GM23338 (cell line): ENCODE data around the gene RNFT2. TPM values are rescaled to one million over a fixed set of nuclear protein-coding genes. Genes with fewer than 3 reads are reported as not detected.
"Not testable (repeated sequence)": the region's sequence is repeated elsewhere in the genome, so short reads cannot be mapped to it uniquely, and the experiment has no call there.

Source experiments
- ATAC-seq: fragments of 200-7000 bp; cut with Tn5 transposase; 3 replicates; pipeline ENCODE4 v1.9.1; 2020
- DNase-seq: peaks from one replicate; pipeline ENCODE4 v3.0.0-alpha.2; 2015; ENCODE audit warnings: low spot score
- H2AFZ ChIP-seq: fragments of 200-600 bp; sonication (generic); 2 replicates; pipeline ENCODE4 v1.8.0; 2016; ENCODE audit warnings: antibody characterized with exemption, mild to moderate bottlenecking, moderate library complexity
- H3F3A ChIP-seq: fragments of 200-600 bp; sonication (generic); replicated peaks from 2 replicates; pipeline ENCODE4 v1.8.0; 2017; ENCODE audit warnings: antibody characterized with exemption, mixed run types, low read depth
- H3K27ac ChIP-seq: fragments of 200-600 bp; sonication (generic); 2 replicates; pipeline ENCODE4 v1.6.1; 2016; ENCODE audit warnings: low read depth
- H3K27me3 ChIP-seq: fragments of 200-600 bp; sonication (generic); 2 replicates; pipeline ENCODE4 v1.8.0; 2016; ENCODE audit warnings: mild to moderate bottlenecking, mixed run types, moderate library complexity; ENCODE audit not compliant: insufficient read depth
- H3K36me3 ChIP-seq: fragments of 200-600 bp; sonication (generic); 2 replicates; pipeline ENCODE4 v1.8.0; 2016; ENCODE audit warnings: mild to moderate bottlenecking; ENCODE audit not compliant: insufficient read depth
- H3K4me1 ChIP-seq: fragments of 200-600 bp; sonication (generic); 2 replicates; pipeline ENCODE4 v1.8.0; 2016; ENCODE audit warnings: mild to moderate bottlenecking, moderate library complexity; ENCODE audit not compliant: insufficient read depth
- H3K4me2 ChIP-seq: fragments of 200-600 bp; sonication (generic); 2 replicates; pipeline ENCODE4 v1.7.1; 2017; ENCODE audit warnings: mixed run types
- H3K4me3 ChIP-seq: fragments of 200-600 bp; sonication (generic); 2 replicates; pipeline ENCODE4 v1.6.1; 2016; ENCODE audit warnings: mixed run types
- H3K79me2 ChIP-seq: fragments of 200-600 bp; sonication (generic); replicated peaks from 2 replicates; pipeline ENCODE4 v1.8.0; 2017; ENCODE audit warnings: mild to moderate bottlenecking; ENCODE audit not compliant: insufficient read depth
- H3K9me2 ChIP-seq: fragments of 200-600 bp; sonication (generic); 2 replicates; pipeline ENCODE4 v1.8.0; 2017; ENCODE audit not compliant: insufficient read depth
- H4K20me1 ChIP-seq: fragments of 200-600 bp; sonication (generic); replicated peaks from 2 replicates; pipeline ENCODE4 v1.8.0; 2017; ENCODE audit warnings: mild to moderate bottlenecking; ENCODE audit not compliant: insufficient read depth
- H3K27ac Mint-ChIP-seq: 2 replicates; pipeline ENCODE4 v1.8.0; 2020; ENCODE audit warnings: inconsistent platforms, mild to moderate bottlenecking, moderate library complexity, mixed read lengths
- H3K27me3 Mint-ChIP-seq: 3 replicates; pipeline ENCODE4 v1.8.0; 2022; ENCODE audit warnings: low read depth, mild to moderate bottlenecking, moderate library complexity, mixed read lengths, inconsistent platforms; ENCODE audit not compliant: insufficient read depth, poor library complexity
- H3K36me3 Mint-ChIP-seq: 3 replicates; pipeline ENCODE4 v1.8.0; 2021; ENCODE audit warnings: low read depth, mild to moderate bottlenecking, inconsistent platforms, moderate library complexity, mixed read lengths
- H3K4me1 Mint-ChIP-seq: 3 replicates; pipeline ENCODE4 v1.8.0; 2020; ENCODE audit warnings: mild to moderate bottlenecking, inconsistent platforms, mixed read lengths
- H3K4me3 Mint-ChIP-seq: 3 replicates; pipeline ENCODE4 v1.8.0; 2021; ENCODE audit warnings: moderate library complexity, mild to moderate bottlenecking, inconsistent platforms, mixed read lengths
- H3K9me3 Mint-ChIP-seq: 3 replicates; pipeline ENCODE4 v1.8.0; 2020; ENCODE audit warnings: moderate library complexity, mild to moderate bottlenecking, inconsistent platforms, mixed read lengths
- CREB1 ChIP-seq: fragments of 250-450 bp; sonication (Bioruptor Pico); IDR thresholded peaks from 2 replicates; pipeline ENCODE4 v1.5.0; 2020; ENCODE audit warnings: low read depth, mild to moderate bottlenecking, moderate library complexity
- EZH2phosphoT487 ChIP-seq: fragments of 200-600 bp; sonication (generic); IDR thresholded peaks from one replicate; pipeline ENCODE4 v1.8.1; 2018; ENCODE audit warnings: antibody characterized with exemption; ENCODE audit not compliant: unreplicated experiment
- JUNB ChIP-seq: IDR thresholded peaks from one replicate; pipeline ENCODE4 v1.6.1; 2016; ENCODE audit warnings: antibody characterized with exemption; ENCODE audit not compliant: unreplicated experiment
- NANOG ChIP-seq: IDR thresholded peaks from 2 replicates; pipeline ENCODE4 v1.6.1; 2016; ENCODE audit warnings: antibody characterized with exemption, borderline replicate concordance
- POLR2AphosphoS5 ChIP-seq: IDR thresholded peaks from 2 replicates; pipeline ENCODE4 v1.6.1; 2016; ENCODE audit warnings: antibody characterized with exemption, low read depth
- REST ChIP-seq: IDR thresholded peaks from one replicate; pipeline ENCODE4 v1.6.1; 2018; ENCODE audit warnings: antibody characterized with exemption; ENCODE audit not compliant: unreplicated experiment
- STAT1 ChIP-seq: IDR thresholded peaks from one replicate; pipeline ENCODE4 v1.6.1; 2016; ENCODE audit warnings: antibody characterized with exemption; ENCODE audit not compliant: unreplicated experiment
- ZNF114 ChIP-seq: fragments of 250-450 bp; sonication (Bioruptor Pico); IDR thresholded peaks from 2 replicates; pipeline ENCODE4 v1.5.0; 2020; ENCODE audit warnings: mild to moderate bottlenecking, moderate library complexity
- ZNF331 ChIP-seq: fragments of 250-450 bp; sonication (Bioruptor Pico); IDR thresholded peaks from 2 replicates; pipeline ENCODE4 v1.5.0; 2020; ENCODE audit warnings: low read depth, mild to moderate bottlenecking, moderate library complexity
- ZNF462 ChIP-seq: fragments of 250-450 bp; sonication (Bioruptor Pico); IDR thresholded peaks from 2 replicates; pipeline ENCODE4 v1.5.0; 2020; ENCODE audit warnings: mild to moderate bottlenecking, moderate library complexity
- polyA plus RNA-seq: library from polyadenylated mRNA; unstranded; fragments of >200 nt; fragmentation: Nextera tagmentation; extraction: Ambion mirVana; gene quantifications from 2 replicates; pipeline ENCODE4 v1.2.1, GENCODE V29; 2016
- total RNA-seq: library from RNA; depleted of rRNA; stranded (reverse); fragments of >200 nt; shearing (Covaris generic); gene quantifications from 2 replicates; pipeline ENCODE4 v1.2.3, GENCODE V29; 2014
- TF ChIP-seq, protein P1 (sequence below), 2 experiments: fragments of 200-600 bp in 1 of 2; sonication (generic) in 1 of 2; conservative IDR thresholded peaks; 2 replicates each; pipeline versions ENCODE4 v1.5.1 to v1.6.1; 2016 to 2017; ENCODE audit warnings: antibody characterized with exemption in 2 of 2, low read depth in 2 of 2, mild to moderate bottlenecking in 2 of 2, moderate library complexity in 1 of 2

RNFT2 gene
- total and polyA plus RNA-seq, 2 experiments from 2014 or later: 19.3 to 22.9 TPM

DNA sequence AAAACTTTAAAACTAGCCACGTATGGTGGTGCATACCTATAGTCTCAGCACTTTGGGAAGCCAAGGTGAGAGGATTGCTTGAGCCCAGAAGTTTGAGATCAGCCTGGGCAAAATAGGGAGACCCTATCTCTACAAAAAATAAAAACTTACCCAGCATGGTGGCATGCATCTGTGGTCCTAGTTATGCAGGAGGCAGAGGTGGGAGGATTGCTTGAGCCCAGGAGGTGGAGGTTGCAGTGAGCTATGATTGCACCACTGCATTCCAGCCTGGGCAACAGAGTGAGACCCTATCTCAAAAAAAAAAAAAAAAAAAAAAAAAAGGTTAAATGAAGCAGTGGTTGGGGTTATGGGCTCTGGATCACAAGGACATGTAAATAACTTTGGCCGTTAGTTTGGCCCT lies 4.7 kb downstream of the RNFT2 start:
- not testable (repeated sequence) for H3K36me3 ChIP-seq, H3K4me3 Mint-ChIP-seq, H3F3A ChIP-seq, H3K4me2 ChIP-seq, H4K20me1 ChIP-seq, H3K27me3 Mint-ChIP-seq, DNase-seq, H3K9me3 Mint-ChIP-seq, H3K79me2 ChIP-seq, H3K4me1 ChIP-seq, H2AFZ ChIP-seq, H3K27me3 ChIP-seq, H3K4me3 ChIP-seq, H3K27ac Mint-ChIP-seq, ATAC-seq, H3K27ac ChIP-seq, H3K9me2 ChIP-seq
- peaks cover 26% of the 10 kb centered on the region for H3K36me3 Mint-ChIP-seq
- H3K4me1 Mint-ChIP-seq: peaks cover 12% of the 10 kb centered on the region

- Histone ChIP-seq H3K4me1 (no peaks in the 10 kb centered on the region), H2AFZ (no peak overlapping the region), H3K27ac (no peak overlapping the region), H3K79me2 (no peaks in the 10 kb centered on the region), H3F3A (no peaks in the 10 kb centered on the region), H3K9me2 (no peaks in the 10 kb centered on the region), H3K36me3 (no peaks in the 10 kb centered on the region; the same call in 1 of the 2 replicates), H3K4me3 (no peak overlapping the region), H3K27me3 (no peaks in the 10 kb centered on the region), H3K4me2 (no peak overlapping the region), H4K20me1 (peaks cover 6% of the 10 kb centered on the region)
- no peak for DNase-seq
- no peaks in the 10 kb centered on the region for H3K4me1 Mint-ChIP-seq
- ATAC-seq: no peak
- no peak overlapping the region for H3K27ac Mint-ChIP-seq
- peaks cover 1% of the 10 kb centered on the region for H3K27me3 Mint-ChIP-seq
- no peak overlapping the region for H3K4me3 Mint-ChIP-seq
- no peaks in the 10 kb centered on the region for H3K9me3 Mint-ChIP-seq
- peaks cover 22% of the 10 kb centered on the region for H3K36me3 Mint-ChIP-seq
- TF ChIP-seq EZH2phosphoT487 (no peak), REST (no peak), POLR2AphosphoS5 (no peak), ZNF462 (CRISPR knock-in tag) (no peak), ZNF114 (CRISPR knock-in tag) (no peak), NANOG (no peak), JUNB (no peak), ZNF331 (CRISPR knock-in tag) (no peak), CREB1 (no peak), STAT1 (no peak)
- TF ChIP-seq, protein P1, sequence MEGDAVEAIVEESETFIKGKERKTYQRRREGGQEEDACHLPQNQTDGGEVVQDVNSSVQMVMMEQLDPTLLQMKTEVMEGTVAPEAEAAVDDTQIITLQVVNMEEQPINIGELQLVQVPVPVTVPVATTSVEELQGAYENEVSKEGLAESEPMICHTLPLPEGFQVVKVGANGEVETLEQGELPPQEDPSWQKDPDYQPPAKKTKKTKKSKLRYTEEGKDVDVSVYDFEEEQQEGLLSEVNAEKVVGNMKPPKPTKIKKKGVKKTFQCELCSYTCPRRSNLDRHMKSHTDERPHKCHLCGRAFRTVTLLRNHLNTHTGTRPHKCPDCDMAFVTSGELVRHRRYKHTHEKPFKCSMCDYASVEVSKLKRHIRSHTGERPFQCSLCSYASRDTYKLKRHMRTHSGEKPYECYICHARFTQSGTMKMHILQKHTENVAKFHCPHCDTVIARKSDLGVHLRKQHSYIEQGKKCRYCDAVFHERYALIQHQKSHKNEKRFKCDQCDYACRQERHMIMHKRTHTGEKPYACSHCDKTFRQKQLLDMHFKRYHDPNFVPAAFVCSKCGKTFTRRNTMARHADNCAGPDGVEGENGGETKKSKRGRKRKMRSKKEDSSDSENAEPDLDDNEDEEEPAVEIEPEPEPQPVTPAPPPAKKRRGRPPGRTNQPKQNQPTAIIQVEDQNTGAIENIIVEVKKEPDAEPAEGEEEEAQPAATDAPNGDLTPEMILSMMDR (conservative IDR thresholded peaks at IDR 0.05; ENCODE audit: low read depth in 2 of 2): no peak
Observed at GRCh38 chr12:116744766-116745165, 6.7 kb downstream of the RNFT2 start.
